GM06990 (cell line): ENCODE measurements around the gene FAM240A.

Experiments
- DNase-seq: peaks from one replicate; pipeline ENCODE4 v3.0.0-alpha.2; 2011; ENCODE audit not compliant: insufficient read length; ENCODE audit errors: extremely low read depth
- H3K27me3 ChIP-seq: replicated peaks from 2 replicates; pipeline ENCODE4 v1.6.0; 2011; ENCODE audit warnings: low read length; ENCODE audit not compliant: control insufficient read depth, insufficient read depth
- H3K36me3 ChIP-seq: 2 replicates; pipeline ENCODE4 v1.5.1; 2011; ENCODE audit warnings: low read length; ENCODE audit not compliant: control insufficient read depth, insufficient read depth
- H3K4me3 ChIP-seq: replicated peaks from 2 replicates; pipeline ENCODE4 v1.5.1; 2011; ENCODE audit warnings: low read depth, mild to moderate bottlenecking, control low read depth, low read length
- TF ChIP-seq, protein P1 (sequence below): IDR thresholded peaks from 2 replicates; pipeline ENCODE4 v1.5.1; 2011; ENCODE audit warnings: low read length, control low read depth, mild to moderate bottlenecking, inconsistent platforms; ENCODE audit not compliant: insufficient read depth, poor library complexity, severe bottlenecking

Gene FAM240A

DNA sequence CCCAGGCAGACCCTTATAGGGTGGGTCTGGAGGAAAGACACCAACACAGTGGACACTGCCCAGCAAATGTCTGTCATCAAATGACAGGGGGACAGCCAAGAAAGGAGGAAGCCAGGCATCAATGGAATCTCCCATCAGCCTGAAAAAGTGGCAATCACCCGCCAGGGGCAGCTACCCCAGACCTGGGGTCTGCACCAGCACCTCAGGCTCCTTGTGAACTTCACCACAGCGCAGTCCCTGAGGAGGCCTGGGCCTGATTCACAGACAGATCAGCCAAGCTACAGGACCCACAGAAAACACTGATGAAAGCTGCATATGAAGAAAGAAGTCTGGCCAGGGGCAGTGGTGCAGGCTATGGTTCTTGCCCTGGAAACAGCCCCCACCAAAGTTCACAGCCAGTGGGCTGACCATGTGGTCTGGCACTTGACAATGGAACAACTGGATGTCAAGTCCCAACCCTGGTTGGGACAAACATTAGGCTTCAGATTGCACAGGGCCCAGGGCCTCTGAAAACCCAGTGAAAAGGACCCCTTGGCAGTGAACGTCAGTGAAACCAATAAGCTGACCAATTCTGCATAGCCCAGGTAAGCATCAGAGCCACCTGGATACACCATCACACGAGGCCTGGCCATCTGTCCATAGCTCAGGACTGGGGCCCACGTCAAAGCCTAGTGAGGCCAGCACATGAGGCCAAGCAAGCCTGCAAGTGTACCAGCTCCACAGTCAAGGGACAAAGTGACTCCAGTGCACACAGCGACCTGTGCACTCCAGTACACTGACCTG is 52.1 kb downstream of the FAM240A start:
- H3K27me3 ChIP-seq = peaks cover 4% of the 10 kb centered on the region
- no peak for DNase-seq
- TF ChIP-seq, protein P1, sequence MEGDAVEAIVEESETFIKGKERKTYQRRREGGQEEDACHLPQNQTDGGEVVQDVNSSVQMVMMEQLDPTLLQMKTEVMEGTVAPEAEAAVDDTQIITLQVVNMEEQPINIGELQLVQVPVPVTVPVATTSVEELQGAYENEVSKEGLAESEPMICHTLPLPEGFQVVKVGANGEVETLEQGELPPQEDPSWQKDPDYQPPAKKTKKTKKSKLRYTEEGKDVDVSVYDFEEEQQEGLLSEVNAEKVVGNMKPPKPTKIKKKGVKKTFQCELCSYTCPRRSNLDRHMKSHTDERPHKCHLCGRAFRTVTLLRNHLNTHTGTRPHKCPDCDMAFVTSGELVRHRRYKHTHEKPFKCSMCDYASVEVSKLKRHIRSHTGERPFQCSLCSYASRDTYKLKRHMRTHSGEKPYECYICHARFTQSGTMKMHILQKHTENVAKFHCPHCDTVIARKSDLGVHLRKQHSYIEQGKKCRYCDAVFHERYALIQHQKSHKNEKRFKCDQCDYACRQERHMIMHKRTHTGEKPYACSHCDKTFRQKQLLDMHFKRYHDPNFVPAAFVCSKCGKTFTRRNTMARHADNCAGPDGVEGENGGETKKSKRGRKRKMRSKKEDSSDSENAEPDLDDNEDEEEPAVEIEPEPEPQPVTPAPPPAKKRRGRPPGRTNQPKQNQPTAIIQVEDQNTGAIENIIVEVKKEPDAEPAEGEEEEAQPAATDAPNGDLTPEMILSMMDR = no peak

DNA sequence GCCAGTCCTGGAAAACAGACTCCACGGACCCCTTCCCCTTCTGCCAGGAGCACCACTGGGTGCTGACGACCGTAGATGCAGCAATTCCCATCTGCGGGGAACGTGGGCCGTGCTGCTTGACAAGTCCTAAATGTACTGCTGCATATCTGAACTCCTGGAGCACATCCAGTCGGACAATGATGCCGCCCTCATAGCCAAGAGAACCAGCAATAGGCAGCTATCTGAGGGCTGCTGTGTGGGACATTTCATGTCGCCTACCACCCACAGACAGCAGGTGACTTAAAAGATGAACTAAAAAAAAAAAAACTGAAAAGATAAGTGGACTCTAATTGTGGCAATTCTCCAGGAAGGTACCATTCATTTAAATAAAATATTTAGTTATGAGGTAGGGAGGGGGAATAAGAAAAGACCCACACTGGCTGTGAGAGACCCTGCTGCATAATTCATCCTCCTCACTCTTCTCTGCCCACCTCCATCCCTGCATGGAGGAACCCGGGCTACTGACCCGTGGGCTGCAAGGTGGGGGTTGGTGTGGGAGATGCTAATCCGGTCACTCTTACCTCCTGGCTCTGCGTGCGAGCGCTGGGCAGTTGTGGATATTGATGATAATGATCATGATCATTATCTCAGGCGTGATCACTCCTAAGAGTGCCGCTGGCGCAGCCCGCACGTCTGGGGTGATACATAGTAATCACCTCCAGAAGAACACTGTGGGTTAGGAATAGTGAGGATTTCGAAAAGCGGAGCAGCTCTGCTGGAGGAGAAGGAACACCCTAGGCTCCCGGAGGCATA is 52.8 kb downstream of the FAM240A start:
- DNase-seq = no peak
- H3K4me3 ChIP-seq = no peak overlapping the region
- no peaks in the 10 kb centered on the region for H3K36me3 ChIP-seq
- TF ChIP-seq, protein P1 = no peak
- H3K27me3 ChIP-seq = peaks cover 4% of the 10 kb centered on the region

More for the DNA sequence above, 52.1 kb downstream of the FAM240A start:
- Histone ChIP-seq H3K36me3 (no peaks in the 10 kb centered on the region), H3K4me3 (no peak overlapping the region)

DNA sequence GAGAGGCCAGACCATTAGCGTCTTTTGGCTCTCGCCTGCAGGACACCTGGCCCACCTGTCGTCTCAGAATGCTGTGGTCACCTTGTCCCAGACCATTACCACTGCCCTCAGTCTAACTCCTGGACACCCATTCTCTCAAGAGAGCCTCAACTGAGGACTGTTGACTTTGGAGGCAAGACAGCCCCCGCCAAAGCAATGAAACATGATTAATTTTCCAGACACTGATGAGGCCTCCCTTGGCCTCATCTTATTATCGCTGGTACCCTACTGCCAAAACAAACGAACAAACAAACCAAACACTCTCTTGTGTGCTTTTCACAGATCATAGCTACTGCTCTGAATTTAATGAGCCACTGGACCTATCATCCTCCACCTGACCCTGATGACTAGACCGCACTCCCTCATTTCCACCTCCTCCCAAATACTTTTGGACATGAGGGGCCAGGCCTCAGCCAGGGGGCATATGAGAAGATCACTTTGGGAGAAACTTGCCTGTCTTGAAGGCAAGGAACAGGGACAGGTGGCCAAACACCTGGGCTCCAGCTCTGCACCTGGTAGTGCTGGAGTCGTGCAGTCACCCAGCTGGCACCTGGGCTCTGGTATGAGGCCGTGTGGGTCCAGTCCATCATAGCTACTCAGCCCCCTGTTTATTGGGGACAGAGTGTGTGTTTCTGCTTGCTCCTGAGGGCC is 53.6 kb downstream of the FAM240A start:
- TF ChIP-seq, protein P1 = no peak
- peaks cover 4% of the 10 kb centered on the region for H3K27me3 ChIP-seq
- no peak overlapping the region for H3K4me3 ChIP-seq
- DNase-seq = no peak
- no peaks in the 10 kb centered on the region for H3K36me3 ChIP-seq

DNA sequence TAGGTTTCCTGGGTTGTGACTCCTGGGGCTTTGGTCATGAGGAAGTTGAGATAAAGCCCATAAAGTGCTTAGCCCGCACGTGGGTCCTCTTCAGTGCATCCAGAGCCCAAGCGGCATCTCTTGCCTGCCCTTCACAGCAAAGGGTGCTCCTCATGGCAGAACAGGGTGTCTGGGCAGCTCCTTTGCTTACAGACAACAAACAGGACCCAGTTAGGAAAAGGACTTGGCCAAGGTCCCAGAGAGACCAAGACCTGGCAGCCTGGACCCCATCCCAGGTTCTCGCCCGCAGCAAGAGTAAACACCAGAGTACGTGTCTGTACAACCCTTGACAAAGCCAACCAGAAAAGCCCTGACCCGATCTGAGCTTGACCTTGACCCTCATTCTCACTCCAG is 54.1 kb downstream of the FAM240A start:
- Histone ChIP-seq H3K4me3 (no peak overlapping the region), H3K36me3 (no peaks in the 10 kb centered on the region), H3K27me3 (peaks cover 4% of the 10 kb centered on the region; the same call in 1 of the 2 replicates)
- TF ChIP-seq, protein P1 = no peak
- no peak for DNase-seq

DNA sequence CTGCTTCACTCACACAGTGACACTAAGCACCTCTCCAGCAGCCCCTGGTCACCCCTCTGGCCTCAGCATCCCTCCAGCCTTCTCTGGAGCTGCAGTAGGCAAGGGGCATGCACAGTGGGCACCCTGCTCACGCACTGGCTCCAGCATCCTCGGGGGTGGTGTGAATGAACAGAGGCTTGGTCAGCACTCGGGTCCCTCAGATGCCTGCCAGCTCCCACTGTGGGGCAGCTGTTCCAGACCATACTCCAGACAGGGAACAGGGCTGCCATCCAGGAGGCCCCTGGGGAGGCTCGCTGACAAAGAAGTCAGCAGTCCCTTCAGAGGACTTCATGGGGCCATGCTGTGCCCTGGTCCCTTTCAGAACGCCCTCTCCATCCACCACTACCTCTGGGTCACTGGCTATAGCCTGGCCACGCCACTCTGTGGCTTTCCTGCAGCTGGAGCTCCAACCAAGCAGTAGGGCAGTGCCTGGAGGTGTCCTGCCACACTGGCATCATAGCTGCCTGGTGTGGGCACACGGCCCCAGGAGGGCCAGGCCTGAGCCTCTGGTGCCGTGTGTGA is 54.8 kb downstream of the FAM240A start:
- TF ChIP-seq, protein P1 = no peak
- H3K4me3 ChIP-seq = no peak overlapping the region
- peaks cover 4% of the 10 kb centered on the region; the same call in 1 of the 2 replicates for H3K27me3 ChIP-seq
- no peaks in the 10 kb centered on the region for H3K36me3 ChIP-seq
- DNase-seq = no peak
